ENCODE data around the gene BTNL2.
"Not testable (repeated sequence)": the region's sequence is repeated elsewhere in the genome, so short reads cannot be mapped to it uniquely, and the experiment has no call there.

BTNL2 gene

GRCh38 chr6:32358548-32358947 is 48.4 kb downstream of the BTNL2 start:
- not testable (repeated sequence) for DNase-seq

GRCh38 chr6:32355018-32355417 is 52.0 kb downstream of the BTNL2 start:
- no peak for DNase-seq

- DNase-seq, result no peak
These were observed 53.6 kb downstream of the BTNL2 start for GRCh38 chr6:32353348-32353747.
